ENCODE measurements around the gene XPOT.

XPOT gene

GRCh38 chr12:64469455-64470142 lies 65.4 kb downstream of the XPOT start:
- no peak for DNase-seq

GRCh38 chr12:64470495-64470894 lies 66.3 kb downstream of the XPOT start:
- DNase-seq: no peak

- DNase-seq: no peak
Observed at GRCh38 chr12:64473176-64473575, 69.0 kb downstream of the XPOT start.

- no peak for DNase-seq
Observed at GRCh38 chr12:64475518-64475917, 71.3 kb downstream of the XPOT start.

GRCh38 chr12:64476844-64477243 lies 72.7 kb downstream of the XPOT start:
- DNase-seq: no peak

- DNase-seq: no peak
Observed at GRCh38 chr12:64478661-64479060, 74.5 kb downstream of the XPOT start.

GRCh38 chr12:64480148-64480547 lies 76.0 kb downstream of the XPOT start:
- DNase-seq: no peak

GRCh38 chr12:64486657-64487056 lies 82.5 kb downstream of the XPOT start:
- DNase-seq: no peak

- DNase-seq: no peak
Observed at GRCh38 chr12:64491718-64492117, 87.5 kb downstream of the XPOT start.

GRCh38 chr12:64493513-64493912 lies 89.3 kb downstream of the XPOT start:
- no peak for DNase-seq

GRCh38 chr12:64494998-64495729 lies 91.0 kb downstream of the XPOT start:
- no peak for DNase-seq

GRCh38 chr12:64496839-64497400 lies 92.7 kb downstream of the XPOT start:
- no peak for DNase-seq

- no peak for DNase-seq
Observed at GRCh38 chr12:64497484-64497883, 93.3 kb downstream of the XPOT start.

GRCh38 chr12:64497903-64498302 lies 93.7 kb downstream of the XPOT start:
- no peak for DNase-seq

GRCh38 chr12:64500394-64500793 lies 96.2 kb downstream of the XPOT start:
- no peak for DNase-seq
